Stimulated activated CD4-positive, alpha-beta T cell treated with anti-CD3 and anti-CD28 coated beads, TNF-alpha, amount 100 ng/mL, for 4 hours (primary cell): Measurements from ENCODE around the gene TAS2R9.
"Not testable (repeated sequence)": the region's sequence is repeated elsewhere in the genome, so short reads cannot be mapped to it uniquely, and the experiment has no call there.

Source experiments
- DNase-seq, 3 experiments: peaks; one replicate each; pipeline ENCODE4 v3.0.0-alpha.2; 2020; ENCODE audit warnings: low read depth in 3 of 3

Gene TAS2R9

GRCh38 chr12:10810068-10810467 lies at the start of gene TAS2R9:
Gene TAS2R9, minus strand, starts transcription at chr12:10810168. Its CDS starts 93 bp downstream, at chr12:10810075.
- no peak for DNase-seq

- DNase-seq: no peak
Observed at GRCh38 chr12:10855807-10856206, 45.8 kb upstream of the TAS2R9 start.

GRCh38 chr12:10853776-10854175 lies 43.8 kb upstream of the TAS2R9 start:
- no peak for DNase-seq

GRCh38 chr12:10851243-10851858 lies 41.4 kb upstream of the TAS2R9 start:
- DNase-seq: no peak

- no peak for DNase-seq
Observed at GRCh38 chr12:10849425-10849878, 39.5 kb upstream of the TAS2R9 start, which contains the start of gene PRR4. Gene PRR4, minus strand, starts transcription at chr12:10849475. Its CDS starts 38 bp downstream, at chr12:10849437.

GRCh38 chr12:10847744-10848143 lies 37.8 kb upstream of the TAS2R9 start:
- DNase-seq: no peak

GRCh38 chr12:10842862-10843261 lies 32.9 kb upstream of the TAS2R9 start:
- no peak for DNase-seq

GRCh38 chr12:10838461-10838860 lies 28.5 kb upstream of the TAS2R9 start:
- no peak for DNase-seq

GRCh38 chr12:10829994-10830393 lies 20.0 kb upstream of the TAS2R9 start:
- DNase-seq: no peak

GRCh38 chr12:10826258-10826657 lies 16.3 kb upstream of the TAS2R9 start, which contains the start of gene TAS2R10:
Gene TAS2R10, minus strand, starts transcription at chr12:10826358. Its CDS starts 89 bp downstream, at chr12:10826269.
- no peak for DNase-seq

GRCh38 chr12:10824957-10825356 lies 15.0 kb upstream of the TAS2R9 start:
- no peak for DNase-seq

GRCh38 chr12:10811883-10812536 lies 2.0 kb upstream of the TAS2R9 start:
- no peak for DNase-seq

GRCh38 chr12:10807186-10807585 lies 2.8 kb downstream of the TAS2R9 start, which contains the start of gene TAS2R8:
Gene TAS2R8, minus strand, starts transcription at chr12:10807286. Its CDS starts 306 bp downstream, at chr12:10806980.
- no peak for DNase-seq

GRCh38 chr12:10802587-10802986 lies 7.4 kb downstream of the TAS2R9 start, which contains the start of gene TAS2R7:
Gene TAS2R7, minus strand, starts transcription at chr12:10802627. Its CDS starts 57 bp downstream, at chr12:10802570.
- DNase-seq: no peak

- no peak for DNase-seq
Observed at GRCh38 chr12:10801741-10802140, 8.2 kb downstream of the TAS2R9 start.

GRCh38 chr12:10794222-10794621 lies 15.7 kb downstream of the TAS2R9 start:
- no peak for DNase-seq

- DNase-seq: not testable (repeated sequence)
Observed at GRCh38 chr12:10791769-10792168, 18.2 kb downstream of the TAS2R9 start.

- no peak for DNase-seq
Observed at GRCh38 chr12:10783252-10783651, 26.7 kb downstream of the TAS2R9 start.

GRCh38 chr12:10779103-10779502 lies 30.9 kb downstream of the TAS2R9 start:
- no peak for DNase-seq

GRCh38 chr12:10771132-10771733 lies 38.7 kb downstream of the TAS2R9 start:
- no peak for DNase-seq

- no peak for DNase-seq
Observed at GRCh38 chr12:10759657-10760056, 50.3 kb downstream of the TAS2R9 start.
